ENCODE measurements around the gene GPI.

- TF ChIP-seq, protein P1, sequence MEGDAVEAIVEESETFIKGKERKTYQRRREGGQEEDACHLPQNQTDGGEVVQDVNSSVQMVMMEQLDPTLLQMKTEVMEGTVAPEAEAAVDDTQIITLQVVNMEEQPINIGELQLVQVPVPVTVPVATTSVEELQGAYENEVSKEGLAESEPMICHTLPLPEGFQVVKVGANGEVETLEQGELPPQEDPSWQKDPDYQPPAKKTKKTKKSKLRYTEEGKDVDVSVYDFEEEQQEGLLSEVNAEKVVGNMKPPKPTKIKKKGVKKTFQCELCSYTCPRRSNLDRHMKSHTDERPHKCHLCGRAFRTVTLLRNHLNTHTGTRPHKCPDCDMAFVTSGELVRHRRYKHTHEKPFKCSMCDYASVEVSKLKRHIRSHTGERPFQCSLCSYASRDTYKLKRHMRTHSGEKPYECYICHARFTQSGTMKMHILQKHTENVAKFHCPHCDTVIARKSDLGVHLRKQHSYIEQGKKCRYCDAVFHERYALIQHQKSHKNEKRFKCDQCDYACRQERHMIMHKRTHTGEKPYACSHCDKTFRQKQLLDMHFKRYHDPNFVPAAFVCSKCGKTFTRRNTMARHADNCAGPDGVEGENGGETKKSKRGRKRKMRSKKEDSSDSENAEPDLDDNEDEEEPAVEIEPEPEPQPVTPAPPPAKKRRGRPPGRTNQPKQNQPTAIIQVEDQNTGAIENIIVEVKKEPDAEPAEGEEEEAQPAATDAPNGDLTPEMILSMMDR (optimal IDR thresholded peaks at IDR 0.05 in 1 of 3, IDR thresholded peaks at IDR 0.05 in 1 of 3, conservative IDR thresholded peaks at IDR 0.05 in 1 of 3; ENCODE audit: extremely low read depth in 1 of 3, insufficient read depth in 2 of 3, low read length in 3 of 3) = no peak
- TF ChIP-seq EZH2 (IDR thresholded peaks at IDR 0.05; ENCODE audit: low read length) = no peak
Observed at GRCh38 chr19:34360354-34360909, 4.6 kb upstream of the GPI start.
